ENCODE data around the gene TRPV2. TPM values are rescaled to one million over a fixed set of nuclear protein-coding genes. Genes with fewer than 3 reads are reported as not detected.

The TRPV2 gene
- polyA plus RNA-seq (2013, experiment 1 of 2): 40.3 TPM
- polyA plus RNA-seq (2013, experiment 2 of 2): 37.5 TPM

DNA sequence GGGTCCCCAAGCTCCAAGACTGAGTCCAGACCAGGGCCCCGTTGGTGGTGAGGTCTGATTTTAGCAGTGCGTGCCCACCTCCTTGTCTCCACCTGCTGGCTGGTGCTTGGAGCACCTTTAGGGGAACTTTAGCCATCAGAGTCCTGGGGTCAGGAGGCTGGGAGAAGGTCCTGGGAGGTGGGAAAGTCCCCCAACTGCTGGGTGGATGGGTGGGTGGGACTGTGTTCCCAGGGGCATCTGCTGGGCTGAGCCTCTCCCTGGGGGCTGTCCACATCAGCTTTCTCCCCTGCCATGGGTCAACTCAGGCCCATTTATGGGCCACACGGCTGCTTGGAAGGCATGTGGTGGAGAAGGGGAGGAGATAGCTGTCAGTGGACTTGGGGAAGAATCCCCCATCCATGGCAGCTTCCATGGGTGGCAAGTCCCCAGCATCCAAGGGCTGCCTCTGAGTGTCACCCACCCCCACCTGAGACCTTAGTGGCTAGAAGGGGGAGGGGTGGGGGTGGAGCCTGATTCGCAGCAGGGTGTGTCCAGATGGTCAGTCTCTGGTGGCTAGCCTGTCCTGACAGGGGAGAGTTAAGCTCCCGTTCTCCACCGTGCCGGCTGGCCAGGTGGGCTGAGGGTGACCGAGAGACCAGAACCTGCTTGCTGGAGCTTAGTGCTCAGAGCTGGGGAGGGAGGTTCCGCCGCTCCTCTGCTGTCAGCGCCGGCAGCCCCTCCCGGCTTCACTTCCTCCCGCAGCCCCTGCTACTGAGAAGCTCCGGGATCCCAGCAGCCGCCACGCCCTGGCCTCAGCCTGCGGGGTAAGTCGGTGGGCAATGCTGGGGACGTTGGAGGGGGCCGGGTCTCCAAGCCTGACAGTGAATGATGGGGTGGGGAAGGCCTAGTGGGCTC lies at the start of gene TRPV2:
Gene TRPV2, plus strand, starts transcription at position 541 of the 894 bp plus-strand sequence. CDS start 2,098 bp downstream, outside the sequence.
- 39 to 45% methylated on average over 7 of the region's 21 CpGs for WGBS, 2 experiments (ENCODE audit: insufficient coverage in 2 of 2)
- peak within 1 kb of the TSS; percentile 36 for H3K4me3 ChIP-seq (ENCODE audit: extremely low read depth, insufficient read depth, low read length, poor library complexity, severe bottlenecking)
- H3K9me3 ChIP-seq (ENCODE audit: control insufficient read depth, low read length): no peaks in the 10 kb centered on the region
- no peaks in the 10 kb centered on the region for H3K36me3 ChIP-seq (ENCODE audit: control insufficient read depth, insufficient read depth, low read length)
- peaks cover 42% of the 10 kb centered on the region for H3K4me1 ChIP-seq (ENCODE audit: control insufficient read depth, insufficient read depth, low read length, poor library complexity, severe bottlenecking)
- H3K27ac ChIP-seq (ENCODE audit: low read depth, low read length, severe bottlenecking): no peak within 1 kb of the TSS

GRCh38 chr17:16371742-16372141 lies 43.6 kb upstream of the TRPV2 start:
- Histone ChIP-seq H3K9me3 (ENCODE audit: control insufficient read depth, low read length) (no peaks in the 10 kb centered on the region), H3K27ac (ENCODE audit: low read depth, low read length, severe bottlenecking) (no peak overlapping the region), H3K4me1 (ENCODE audit: control insufficient read depth, insufficient read depth, low read length, poor library complexity, severe bottlenecking) (no peaks in the 10 kb centered on the region), H3K4me3 (ENCODE audit: extremely low read depth, insufficient read depth, low read length, poor library complexity, severe bottlenecking) (no peak overlapping the region), H3K36me3 (ENCODE audit: control insufficient read depth, insufficient read depth, low read length) (no peaks in the 10 kb centered on the region)
- 94 to 96% methylated on average over 3 to 4 of the region's 5 CpGs for WGBS, 2 experiments (ENCODE audit: insufficient coverage in 2 of 2)

GRCh38 chr17:16374146-16374938 lies 41.0 kb upstream of the TRPV2 start:
- H3K36me3 ChIP-seq (ENCODE audit: control insufficient read depth, insufficient read depth, low read length): no peaks in the 10 kb centered on the region
- no peaks in the 10 kb centered on the region for H3K4me1 ChIP-seq (ENCODE audit: control insufficient read depth, insufficient read depth, low read length, poor library complexity, severe bottlenecking)
- H3K9me3 ChIP-seq (ENCODE audit: control insufficient read depth, low read length): no peaks in the 10 kb centered on the region
- H3K27ac ChIP-seq (ENCODE audit: low read depth, low read length, severe bottlenecking): no peak overlapping the region
- no peak overlapping the region for H3K4me3 ChIP-seq (ENCODE audit: extremely low read depth, insufficient read depth, low read length, poor library complexity, severe bottlenecking)
- 94 to 95% methylated on average over 7 to 8 of the region's 16 CpGs for WGBS, 2 experiments (ENCODE audit: insufficient coverage in 2 of 2)

DNA sequence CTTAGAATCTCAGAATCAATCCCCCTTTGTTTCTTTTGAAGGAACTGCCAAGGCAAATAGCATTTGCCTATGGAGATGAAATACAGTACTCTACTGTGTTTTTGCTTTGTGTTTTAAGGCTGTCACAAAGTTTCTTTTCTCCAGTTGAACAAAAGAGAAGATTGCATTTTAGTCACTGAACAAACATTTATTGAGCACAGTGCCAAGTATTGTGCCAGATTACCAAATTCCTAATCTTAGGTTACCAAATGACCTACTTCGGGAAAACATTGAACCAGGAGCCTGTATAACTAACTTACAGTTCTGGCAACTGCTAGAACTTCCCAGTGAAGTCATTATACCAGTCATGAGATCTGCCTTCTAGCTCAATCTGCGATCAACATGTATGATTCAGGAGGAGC lies 37.4 kb upstream of the TRPV2 start:
- Histone ChIP-seq H3K36me3 (ENCODE audit: control insufficient read depth, insufficient read depth, low read length) (peaks cover 9% of the 10 kb centered on the region), H3K9me3 (ENCODE audit: control insufficient read depth, low read length) (peaks cover 4% of the 10 kb centered on the region), H3K27ac (ENCODE audit: low read depth, low read length, severe bottlenecking) (no peak overlapping the region), H3K4me3 (ENCODE audit: extremely low read depth, insufficient read depth, low read length, poor library complexity, severe bottlenecking) (no peak overlapping the region), H3K4me1 (ENCODE audit: control insufficient read depth, insufficient read depth, low read length, poor library complexity, severe bottlenecking) (peaks cover 6% of the 10 kb centered on the region)
- 100% methylated on average over 1 of the region's 2 CpGs for WGBS, 2 experiments (ENCODE audit: insufficient coverage in 2 of 2)

GRCh38 chr17:16378636-16379282 lies 36.6 kb upstream of the TRPV2 start:
- WGBS, 2 experiments (ENCODE audit: insufficient coverage in 2 of 2): 83 to 91% methylated on average over 15 to 16 of the region's 17 CpGs
- H3K36me3 ChIP-seq (ENCODE audit: control insufficient read depth, insufficient read depth, low read length): peaks cover 18% of the 10 kb centered on the region
- H3K9me3 ChIP-seq (ENCODE audit: control insufficient read depth, low read length): peaks cover 4% of the 10 kb centered on the region
- H3K4me3 ChIP-seq (ENCODE audit: extremely low read depth, insufficient read depth, low read length, poor library complexity, severe bottlenecking): no peak overlapping the region
- peaks cover 9% of the 10 kb centered on the region for H3K4me1 ChIP-seq (ENCODE audit: control insufficient read depth, insufficient read depth, low read length, poor library complexity, severe bottlenecking)
- no peak overlapping the region for H3K27ac ChIP-seq (ENCODE audit: low read depth, low read length, severe bottlenecking)

- Histone ChIP-seq H3K27ac (ENCODE audit: low read depth, low read length, severe bottlenecking) (no peak overlapping the region), H3K4me1 (ENCODE audit: control insufficient read depth, insufficient read depth, low read length, poor library complexity, severe bottlenecking) (peaks cover 9% of the 10 kb centered on the region), H3K9me3 (ENCODE audit: control insufficient read depth, low read length) (peaks cover 4% of the 10 kb centered on the region), H3K4me3 (ENCODE audit: extremely low read depth, insufficient read depth, low read length, poor library complexity, severe bottlenecking) (no peak overlapping the region), H3K36me3 (ENCODE audit: control insufficient read depth, insufficient read depth, low read length) (peaks cover 23% of the 10 kb centered on the region)
- 87 to 94% methylated on average over 6 of the region's 8 CpGs for WGBS, 2 experiments (ENCODE audit: insufficient coverage in 2 of 2)
Observed at GRCh38 chr17:16379654-16380053, 35.7 kb upstream of the TRPV2 start.

DNA sequence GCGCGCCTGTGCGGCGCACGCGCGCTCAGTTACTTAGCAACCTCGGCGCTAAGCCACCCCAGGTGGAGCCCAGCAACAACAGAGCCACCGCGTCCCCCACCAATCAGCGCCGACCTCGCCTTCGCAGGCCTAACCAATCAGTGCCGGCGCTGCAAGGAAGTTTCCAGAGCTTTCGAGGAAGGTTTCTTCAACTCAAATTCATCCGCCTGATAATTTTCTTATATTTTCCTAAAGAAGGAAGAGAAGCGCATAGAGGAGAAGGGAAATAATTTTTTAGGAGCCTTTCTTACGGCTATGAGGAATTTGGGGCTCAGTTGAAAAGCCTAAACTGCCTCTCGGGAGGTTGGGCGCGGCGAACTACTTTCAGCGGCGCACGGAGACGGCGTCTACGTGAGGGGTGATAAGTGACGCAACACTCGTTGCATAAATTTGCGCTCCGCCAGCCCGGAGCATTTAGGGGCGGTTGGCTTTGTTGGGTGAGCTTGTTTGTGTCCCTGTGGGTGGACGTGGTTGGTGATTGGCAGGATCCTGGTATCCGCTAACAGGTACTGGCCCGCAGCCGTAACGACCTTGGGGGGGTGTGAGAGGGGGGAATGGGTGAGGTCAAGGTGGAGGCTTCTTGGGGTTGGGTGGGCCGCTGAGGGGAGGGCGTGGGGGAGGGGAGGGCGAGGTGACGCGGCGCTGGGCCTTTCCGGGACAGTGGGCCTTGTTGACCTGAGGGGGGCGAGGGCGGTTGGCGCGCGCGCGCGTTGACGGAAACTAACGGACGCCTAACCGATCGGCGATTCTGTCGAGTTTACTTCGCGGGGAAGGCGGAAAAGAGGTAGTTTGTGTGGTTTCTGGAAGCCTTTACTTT lies 34.5 kb upstream of the TRPV2 start, which contains the start of gene UBB:
Gene UBB, plus strand, starts transcription at position 452 of the 856 bp plus-strand sequence. CDS start 817 bp downstream, outside the sequence.
- 0 to 1% methylated on average over 48 to 59 of the region's 67 CpGs for WGBS, 2 experiments (ENCODE audit: insufficient coverage in 2 of 2)

DNA sequence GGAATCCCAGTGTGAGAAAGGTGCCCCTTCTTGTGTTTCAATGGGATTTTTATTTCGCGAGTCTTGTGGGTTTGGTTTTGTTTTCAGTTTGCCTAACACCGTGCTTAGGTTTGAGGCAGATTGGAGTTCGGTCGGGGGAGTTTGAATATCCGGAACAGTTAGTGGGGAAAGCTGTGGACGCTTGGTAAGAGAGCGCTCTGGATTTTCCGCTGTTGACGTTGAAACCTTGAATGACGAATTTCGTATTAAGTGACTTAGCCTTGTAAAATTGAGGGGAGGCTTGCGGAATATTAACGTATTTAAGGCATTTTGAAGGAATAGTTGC lies 33.9 kb upstream of the TRPV2 start:
- H3K4me1 ChIP-seq (ENCODE audit: control insufficient read depth, insufficient read depth, low read length, poor library complexity, severe bottlenecking): peaks cover 9% of the 10 kb centered on the region
- peak overlapping the region; percentile 80 for H3K4me3 ChIP-seq (ENCODE audit: extremely low read depth, insufficient read depth, low read length, poor library complexity, severe bottlenecking)
- H3K9me3 ChIP-seq (ENCODE audit: control insufficient read depth, low read length): peaks cover 4% of the 10 kb centered on the region
- peak overlapping the region; percentile 100 for H3K27ac ChIP-seq (ENCODE audit: low read depth, low read length, severe bottlenecking)
- WGBS, 2 experiments (ENCODE audit: insufficient coverage in 2 of 2): 6 to 9% methylated on average over 14 of the region's 14 CpGs
- peaks cover 23% of the 10 kb centered on the region for H3K36me3 ChIP-seq (ENCODE audit: control insufficient read depth, insufficient read depth, low read length)

More for the DNA sequence above, 34.5 kb upstream of the TRPV2 start, which contains the start of gene UBB:
- Histone ChIP-seq H3K9me3 (ENCODE audit: control insufficient read depth, low read length) (peaks cover 4% of the 10 kb centered on the region), H3K4me3 (ENCODE audit: extremely low read depth, insufficient read depth, low read length, poor library complexity, severe bottlenecking) (peak within 1 kb of the TSS; percentile 80), H3K36me3 (ENCODE audit: control insufficient read depth, insufficient read depth, low read length) (peaks cover 23% of the 10 kb centered on the region), H3K27ac (ENCODE audit: low read depth, low read length, severe bottlenecking) (peak within 1 kb of the TSS; percentile 100), H3K4me1 (ENCODE audit: control insufficient read depth, insufficient read depth, low read length, poor library complexity, severe bottlenecking) (peaks cover 9% of the 10 kb centered on the region)

- no peak overlapping the region for H3K27ac ChIP-seq (ENCODE audit: low read depth, low read length, severe bottlenecking)
- peak overlapping the region; percentile 19 for H3K4me3 ChIP-seq (ENCODE audit: extremely low read depth, insufficient read depth, low read length, poor library complexity, severe bottlenecking)
- H3K4me1 ChIP-seq (ENCODE audit: control insufficient read depth, insufficient read depth, low read length, poor library complexity, severe bottlenecking): peaks cover 9% of the 10 kb centered on the region
- H3K36me3 ChIP-seq (ENCODE audit: control insufficient read depth, insufficient read depth, low read length): peaks cover 23% of the 10 kb centered on the region
- H3K9me3 ChIP-seq (ENCODE audit: control insufficient read depth, low read length): peaks cover 4% of the 10 kb centered on the region
- WGBS, 2 experiments (ENCODE audit: insufficient coverage in 2 of 2): 79 to 85% methylated on average over 3 to 4 of the region's 4 CpGs
Observed at GRCh38 chr17:16383216-16383615, 32.2 kb upstream of the TRPV2 start.

Measured in mesodermal cell (in vitro differentiated cells).